Caco-2 (cell line): ENCODE results near the gene NOTUM. TPM values are rescaled to one million over a fixed set of nuclear protein-coding genes. Genes with fewer than 3 reads are reported as not detected.

ENCODE experiments used
- total RNA-seq: library from RNA; stranded (reverse); gene quantifications from 2 replicates; pipeline ENCODE4 v1.2.3, GENCODE V29; 2022

The NOTUM gene
- total RNA-seq, 1 experiment from 2014 or later, result 11.1 TPM

Other genes with a start within 250 kb of the NOTUM start
- gene SLC25A10, start 248.9 kb downstream of the NOTUM start, total RNA-seq, result 49.5 and 54.8 TPM in 2 replicates
- 0.91 and 1.0 TPM in 2 replicates for gene GCGR, start 157.0 kb downstream of the NOTUM start, total RNA-seq
- gene MCRIP1, start 127.9 kb downstream of the NOTUM start, total RNA-seq, result 59.7 and 60.0 TPM in 2 replicates
- gene PPP1R27, start 126.1 kb downstream of the NOTUM start, total RNA-seq, result 0.93 TPM in 1 of 2 replicates, not detected in the other
- 895 and 958 TPM in 2 replicates for gene P4HB, start 100.7 kb downstream of the NOTUM start, total RNA-seq
- 253 and 292 TPM in 2 replicates for gene ARHGDIA, start 89.8 kb downstream of the NOTUM start, total RNA-seq
- gene ALYREF, start 69.6 kb downstream of the NOTUM start, total RNA-seq, result 248 and 252 TPM in 2 replicates
- gene ANAPC11, start 69.5 kb downstream of the NOTUM start, total RNA-seq, result 133 and 140 TPM in 2 replicates
- gene NPB, start 58.9 kb downstream of the NOTUM start, total RNA-seq, result 0.37 and 0.68 TPM in 2 replicates
- gene PCYT2, start 49.8 kb downstream of the NOTUM start, total RNA-seq, result 125 and 151 TPM in 2 replicates
- 55.6 and 57.4 TPM in 2 replicates for gene SIRT7, start 43.0 kb downstream of the NOTUM start, total RNA-seq
- gene MAFG, start 33.5 kb downstream of the NOTUM start, total RNA-seq, result 28.9 and 29.1 TPM in 2 replicates
- gene PYCR1, start 23.9 kb downstream of the NOTUM start, total RNA-seq, result 200 and 203 TPM in 2 replicates
- not detected in 2 replicates for gene MYADML2, start 14.0 kb downstream of the NOTUM start, total RNA-seq
- gene ASPSCR1, start 16.4 kb upstream of the NOTUM start, total RNA-seq, result 58.0 and 59.2 TPM in 2 replicates
- gene CENPX, start 61.7 kb upstream of the NOTUM start, total RNA-seq, result 85.3 and 94.9 TPM in 2 replicates
- gene LRRC45, start 62.1 kb upstream of the NOTUM start, total RNA-seq, result 33.2 and 38.2 TPM in 2 replicates
- 94.5 and 96.7 TPM in 2 replicates for gene RAC3, start 70.5 kb upstream of the NOTUM start, total RNA-seq
- gene DCXR, start 76.5 kb upstream of the NOTUM start, total RNA-seq, result 197 and 208 TPM in 2 replicates
- gene RFNG, start 90.6 kb upstream of the NOTUM start, total RNA-seq, result 33.0 and 35.5 TPM in 2 replicates
- 185 and 195 TPM in 2 replicates for gene GPS1, start 90.7 kb upstream of the NOTUM start, total RNA-seq
- gene DUS1L, start 104.6 kb upstream of the NOTUM start, total RNA-seq, result 129 TPM in 2 replicates
- 330 and 359 TPM in 2 replicates for gene FASN, start 137.0 kb upstream of the NOTUM start, total RNA-seq